Smooth muscle cell (in vitro differentiated cells): ENCODE results near the gene ATG4A. TPM values are rescaled to one million over a fixed set of nuclear protein-coding genes. Genes with fewer than 3 reads are reported as not detected.

ENCODE experiments used
- DNase-seq: peaks from one replicate; lab custom pipeline; 2025; ENCODE audit not compliant: unreplicated experiment; lab: John Stamatoyannopoulos, UW
- H2AFZ ChIP-seq: fragments of 200-600 bp; sonication (generic); 2 replicates; pipeline ENCODE4 v1.6.0; 2016; ENCODE audit warnings: antibody characterized with exemption, low read depth, mild to moderate bottlenecking
- H3F3A ChIP-seq: fragments of 200-600 bp; sonication (generic); 2 replicates; pipeline ENCODE4 v1.6.0; 2017; ENCODE audit warnings: antibody characterized with exemption, low read depth
- H3K27ac ChIP-seq: fragments of 200-600 bp; sonication (generic); 2 replicates; pipeline ENCODE4 v1.5.1; 2016; ENCODE audit warnings: low read depth, mild to moderate bottlenecking
- H3K27me3 ChIP-seq: fragments of 200-600 bp; sonication (generic); 2 replicates; pipeline ENCODE4 v1.6.1; 2016; ENCODE audit warnings: low read depth, mild to moderate bottlenecking
- H3K36me3 ChIP-seq: fragments of 200-600 bp; sonication (generic); 2 replicates; pipeline ENCODE4 v1.5.1; 2016; ENCODE audit warnings: low read depth
- H3K4me1 ChIP-seq: fragments of 200-600 bp; sonication (generic); 2 replicates; pipeline ENCODE4 v1.5.1; 2016; ENCODE audit warnings: low read depth
- H3K4me2 ChIP-seq: fragments of 200-600 bp; sonication (generic); 2 replicates; pipeline ENCODE4 v1.6.0; 2016; ENCODE audit warnings: mild to moderate bottlenecking
- H3K4me3 ChIP-seq: fragments of 200-600 bp; sonication (generic); 2 replicates; pipeline ENCODE4 v1.5.1; 2016; ENCODE audit warnings: mild to moderate bottlenecking
- H3K79me2 ChIP-seq: fragments of 200-600 bp; sonication (generic); 2 replicates; pipeline ENCODE4 v1.6.0; 2016; ENCODE audit warnings: low read depth, mild to moderate bottlenecking
- H3K9ac ChIP-seq: fragments of 200-600 bp; sonication (generic); 2 replicates; pipeline ENCODE4 v1.6.0; 2016; ENCODE audit warnings: low read depth
- H3K9me3 ChIP-seq: fragments of 200-600 bp; sonication (generic); replicated peaks from 2 replicates; pipeline ENCODE4 v1.5.1; 2016; ENCODE audit warnings: low read depth
- H4K20me1 ChIP-seq: fragments of 200-600 bp; sonication (generic); 2 replicates; pipeline ENCODE4 v1.6.0; 2016; ENCODE audit warnings: low read depth
- WGBS: methylation state at CpG from one replicate; pipeline ENCODE4 v1.1.7; 2016; ENCODE audit warnings: low lambda C conversion rate; 5-methylcytosine and 5-hydroxymethylcytosine counted together
- polyA plus RNA-seq: library from polyadenylated mRNA; unstranded; fragments of >200 nt; fragmentation: Nextera tagmentation; extraction: Ambion mirVana; gene quantifications from 2 replicates; pipeline ENCODE4 v1.2.1, GENCODE V29; 2016
- total RNA-seq: library from RNA; depleted of rRNA; stranded (reverse); fragments of >200 nt; gene quantifications from 2 replicates; pipeline ENCODE4 v1.2.3, GENCODE V29; 2014
- TF ChIP-seq, protein P1 (sequence below): fragments of 200-600 bp; sonication (generic); IDR thresholded peaks from 2 replicates; pipeline ENCODE4 v1.5.1; 2017; ENCODE audit warnings: borderline replicate concordance, mild to moderate bottlenecking, antibody characterized with exemption; ENCODE audit not compliant: insufficient read depth, poor library complexity, severe bottlenecking

The ATG4A gene
- total and polyA plus RNA-seq, 2 experiments from 2014 or later: 14.0 to 14.3 TPM

DNA sequence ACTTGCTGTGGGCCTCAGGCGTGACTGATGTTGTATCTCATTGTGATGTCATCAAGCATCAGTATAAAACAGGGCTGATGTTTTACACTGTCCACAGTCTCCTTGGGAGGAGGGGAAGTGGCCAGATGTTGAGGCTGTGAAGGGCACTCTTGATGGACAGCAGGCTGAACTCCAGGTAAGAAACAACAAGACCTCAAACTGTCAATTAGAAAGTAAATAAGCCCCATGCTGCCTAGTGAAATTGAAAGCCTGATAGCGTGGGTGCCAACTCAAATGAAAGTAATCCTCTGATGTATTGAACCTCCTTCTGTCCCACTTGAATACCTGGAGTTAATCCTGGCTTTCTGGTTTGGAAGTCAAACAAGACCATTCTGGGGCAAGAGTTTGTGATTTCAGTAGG lies 27.0 kb upstream of the ATG4A start:
- Histone ChIP-seq H3K79me2 (no peaks in the 10 kb centered on the region), H3F3A (no peaks in the 10 kb centered on the region), H3K4me2 (no peak overlapping the region), H3K27me3 (peaks cover 2% of the 10 kb centered on the region), H3K9ac (no peak overlapping the region), H3K27ac (no peak overlapping the region), H3K36me3 (no peaks in the 10 kb centered on the region), H3K4me1 (no peaks in the 10 kb centered on the region), H4K20me1 (no peaks in the 10 kb centered on the region), H3K9me3 (no peaks in the 10 kb centered on the region), H2AFZ (no peak overlapping the region), H3K4me3 (no peak overlapping the region)
- no peak for DNase-seq
- TF ChIP-seq, protein P1, sequence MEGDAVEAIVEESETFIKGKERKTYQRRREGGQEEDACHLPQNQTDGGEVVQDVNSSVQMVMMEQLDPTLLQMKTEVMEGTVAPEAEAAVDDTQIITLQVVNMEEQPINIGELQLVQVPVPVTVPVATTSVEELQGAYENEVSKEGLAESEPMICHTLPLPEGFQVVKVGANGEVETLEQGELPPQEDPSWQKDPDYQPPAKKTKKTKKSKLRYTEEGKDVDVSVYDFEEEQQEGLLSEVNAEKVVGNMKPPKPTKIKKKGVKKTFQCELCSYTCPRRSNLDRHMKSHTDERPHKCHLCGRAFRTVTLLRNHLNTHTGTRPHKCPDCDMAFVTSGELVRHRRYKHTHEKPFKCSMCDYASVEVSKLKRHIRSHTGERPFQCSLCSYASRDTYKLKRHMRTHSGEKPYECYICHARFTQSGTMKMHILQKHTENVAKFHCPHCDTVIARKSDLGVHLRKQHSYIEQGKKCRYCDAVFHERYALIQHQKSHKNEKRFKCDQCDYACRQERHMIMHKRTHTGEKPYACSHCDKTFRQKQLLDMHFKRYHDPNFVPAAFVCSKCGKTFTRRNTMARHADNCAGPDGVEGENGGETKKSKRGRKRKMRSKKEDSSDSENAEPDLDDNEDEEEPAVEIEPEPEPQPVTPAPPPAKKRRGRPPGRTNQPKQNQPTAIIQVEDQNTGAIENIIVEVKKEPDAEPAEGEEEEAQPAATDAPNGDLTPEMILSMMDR: no peak
- WGBS: 76% methylated on average over 2 of the region's 2 CpGs

DNA sequence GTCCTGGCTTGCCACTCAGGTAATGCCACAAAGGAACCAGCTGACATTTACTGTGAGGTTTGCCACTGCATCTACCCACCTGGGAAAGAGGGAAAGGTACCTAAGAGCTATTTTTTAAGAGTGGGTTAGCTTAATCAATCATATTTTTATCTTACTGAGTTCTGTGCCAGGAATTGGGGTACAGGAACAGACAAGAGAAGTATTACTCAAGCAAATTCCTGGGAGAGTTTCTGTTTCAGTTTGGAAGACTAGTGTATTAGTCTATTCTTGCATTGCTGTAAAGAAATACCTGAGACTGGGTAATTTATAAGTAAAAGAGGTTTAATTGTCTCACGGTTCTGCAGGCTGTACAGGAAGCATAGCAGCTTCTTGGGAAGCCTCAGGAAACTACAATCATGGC lies 23.5 kb upstream of the ATG4A start:
- Histone ChIP-seq H3K4me1 (no peaks in the 10 kb centered on the region), H2AFZ (no peak overlapping the region), H3K4me2 (no peak overlapping the region), H3K27ac (no peak overlapping the region), H3K79me2 (no peaks in the 10 kb centered on the region), H3K4me3 (no peak overlapping the region), H4K20me1 (no peaks in the 10 kb centered on the region), H3K36me3 (no peaks in the 10 kb centered on the region), H3K9me3 (no peaks in the 10 kb centered on the region), H3F3A (no peaks in the 10 kb centered on the region), H3K9ac (no peak overlapping the region), H3K27me3 (peaks cover 3% of the 10 kb centered on the region)
- TF ChIP-seq, protein P1: no peak
- 67% methylated on average over 1 of the region's 1 CpG for WGBS
- no peak for DNase-seq

DNA sequence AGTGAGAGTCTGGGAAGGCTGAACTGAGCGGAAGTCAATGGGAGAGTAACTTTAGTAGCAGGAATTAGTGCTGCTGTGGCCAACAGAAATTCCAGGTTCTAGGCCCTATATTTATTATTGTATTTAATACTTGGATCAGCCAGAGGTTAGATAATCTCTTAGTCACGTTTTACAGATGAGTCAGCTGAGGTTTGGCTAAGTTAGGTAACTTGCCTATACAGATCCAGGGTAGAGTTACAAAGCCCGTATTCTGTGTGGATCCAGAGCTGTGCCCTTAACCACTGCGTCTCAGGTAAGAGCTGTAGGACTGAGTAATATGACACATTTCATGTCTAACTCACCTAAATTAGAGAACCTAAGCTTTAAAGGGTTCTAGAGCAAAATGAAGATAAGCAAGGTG lies 20.7 kb upstream of the ATG4A start:
- WGBS: 57% methylated on average over 4 of the region's 4 CpGs
- no peak overlapping the region for H3K4me2 ChIP-seq
- H3K27me3 ChIP-seq: peaks cover 3% of the 10 kb centered on the region
- H4K20me1 ChIP-seq: no peaks in the 10 kb centered on the region
- H2AFZ ChIP-seq: no peak overlapping the region
- no peak overlapping the region for H3K27ac ChIP-seq
- H3K4me1 ChIP-seq: no peaks in the 10 kb centered on the region
- H3F3A ChIP-seq: no peaks in the 10 kb centered on the region
- H3K79me2 ChIP-seq: no peaks in the 10 kb centered on the region
- no peak overlapping the region for H3K9ac ChIP-seq
- H3K4me3 ChIP-seq: no peak overlapping the region
- no peaks in the 10 kb centered on the region for H3K9me3 ChIP-seq
- TF ChIP-seq, protein P1: no peak
- H3K36me3 ChIP-seq: no peaks in the 10 kb centered on the region
- no peak for DNase-seq

DNA sequence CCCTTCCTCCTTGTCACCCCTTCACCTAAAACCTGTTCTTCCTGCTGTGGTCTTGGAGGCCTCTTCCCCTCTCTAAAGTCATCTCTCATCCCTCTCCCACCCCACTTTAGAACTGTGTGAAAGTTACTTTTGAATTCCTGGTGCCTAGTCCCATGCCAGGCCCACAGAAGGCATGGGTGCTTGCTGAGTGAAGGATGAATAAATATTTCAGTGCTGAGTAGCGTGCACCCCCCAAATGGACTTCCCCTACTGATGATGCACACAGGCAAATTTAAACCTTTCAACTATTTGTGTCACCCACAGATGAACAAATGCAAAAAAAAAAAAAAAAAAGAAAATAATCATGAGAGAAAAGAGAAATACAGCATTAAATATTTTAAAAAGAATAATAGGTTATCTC lies 20.0 kb upstream of the ATG4A start:
- Histone ChIP-seq H3K9me3 (no peaks in the 10 kb centered on the region), H4K20me1 (no peaks in the 10 kb centered on the region), H3K4me3 (no peak overlapping the region), H2AFZ (no peak overlapping the region), H3K27ac (no peak overlapping the region), H3F3A (no peaks in the 10 kb centered on the region), H3K27me3 (peaks cover 3% of the 10 kb centered on the region), H3K4me2 (no peak overlapping the region), H3K4me1 (no peaks in the 10 kb centered on the region), H3K9ac (no peak overlapping the region), H3K79me2 (no peaks in the 10 kb centered on the region), H3K36me3 (no peaks in the 10 kb centered on the region)
- no peak for DNase-seq
- 78% methylated on average over 1 of the region's 1 CpG for WGBS
- TF ChIP-seq, protein P1: no peak
